ENCODE data around the gene GCNA. TPM values are rescaled to one million over a fixed set of nuclear protein-coding genes. Genes with fewer than 3 reads are reported as not detected.

Gene GCNA
- total and polyA plus RNA-seq, 2 of the 13 experiments (the other 11 are each of a cell fraction or from before 2014, with no cell fraction given) = 0.38 to 0.66 TPM

- TF ChIP-seq ZNF441 (CRISPR knock-in tag; IDR thresholded peaks at IDR 0.05; ENCODE audit: borderline replicate concordance) (no peak), IRF9 (CRISPR knock-in tag; IDR thresholded peaks at IDR 0.05; ENCODE audit: borderline replicate concordance) (no peak)
Measured at GRCh38 chrX:71578253-71579135, at the start of gene GCNA (continued).

- no peak for DNase-seq (ENCODE audit: low spot score)
- Histone ChIP-seq H3K27me3 (ENCODE audit: control insufficient read depth in 1 of 2, insufficient read depth in 2 of 2, low read length in 2 of 2) (no peaks in the 10 kb centered on the region; a peak in 1 of 5 replicates), H3K4me1 (ENCODE audit: insufficient read depth, low read length) (peaks cover 19% of the 10 kb centered on the region), H3K9ac (ENCODE audit: insufficient read depth, low read depth, low read length) (peak overlapping the region; percentile 66), H3K27ac (ENCODE audit: extremely low read length, insufficient read depth, low read length) (peak overlapping the region; percentile 55), H3K4me3 (replicated peaks in 1 of 3; ENCODE audit: insufficient read depth in 1 of 3, low read depth in 2 of 3, low read length in 3 of 3) (peak overlapping the region; percentile 59 to 83 (median 72)), H3K36me3 (replicated peaks in 1 of 2; ENCODE audit: control insufficient read depth in 1 of 2, insufficient read depth in 2 of 2, low read length in 2 of 2) (0 out of 5 replicates have a peak, but pooled peaks cover 0 to 2% of the 10 kb centered on the region in 2 experiments), H3K9me3 (ENCODE audit: low read length) (no peaks in the 10 kb centered on the region), H3K4me2 (ENCODE audit: low read depth, low read length) (peak overlapping the region; percentile 76), H3K79me2 (ENCODE audit: insufficient read depth, low read length) (peaks cover 39% of the 10 kb centered on the region), H2AFZ (ENCODE audit: low read length) (peak overlapping the region; percentile 74), H4K20me1 (ENCODE audit: insufficient read depth, low read length) (peaks cover 29% of the 10 kb centered on the region)
- peak; percentile 28 for ATAC-seq
- ChIA-PET CTCF (ENCODE audit: low intra/inter-chr PET ratio, low total read pairs) (no interaction called here), POLR2A (interaction anchor here (0.6 to 4.1 kb wide), 6 partner anchors 11 to 304 kb away, joined by 3 to 21 read pairs (median 4); partner anchors contain the start of gene TAF1)
- WGBS (ENCODE audit: low lambda C conversion rate) = under 1% methylated on average over 15 of the region's 25 CpGs
- in situ Hi-C loops (cut with HindIII; ENCODE audit: extremely low pct_ligation_motif_present, low pct_unique_long_range_greater_than_20kb) (no loop called here), intact Hi-C loops (cut with micrococcal nuclease; ENCODE audit: unreplicated experiment) (no loop called here)
- peak; percentile 51 for FAIRE-seq
- TSS peak; percentile 96 for BruUV-seq (replicated peaks)
- TF ChIP-seq ZNF256 (CRISPR knock-in tag; conservative IDR thresholded peaks at IDR 0.05) (no peak), ZFYVE20 (CRISPR knock-in tag; IDR thresholded peaks at IDR 0.05; ENCODE audit: borderline replicate concordance, low read depth) (no peak), NFYB (CRISPR knock-in tag; IDR thresholded peaks at IDR 0.05) (no peak), NAIF1 (CRISPR knock-in tag; IDR thresholded peaks at IDR 0.05; ENCODE audit: borderline replicate concordance) (0 out of 2 replicates have a peak, but pooled peaks have one; percentile 10), NONO (IDR thresholded peaks at IDR 0.05) (no peak), NONO (CRISPR knock-in tag; conservative IDR thresholded peaks at IDR 0.05) (no peak), ZSCAN12 (CRISPR knock-in tag; IDR thresholded peaks at IDR 0.05) (no peak), SMYD3 (CRISPR knock-in tag; IDR thresholded peaks at IDR 0.05) (no peak), ZNF430 (CRISPR knock-in tag; IDR thresholded peaks at IDR 0.05) (no peak), ZNF121 (CRISPR knock-in tag; IDR thresholded peaks at IDR 0.05) (0 out of 2 replicates have a peak, but pooled peaks have one; percentile 8), EZH2 (conservative IDR thresholded peaks at IDR 0.05; ENCODE audit: low read depth, low read length) (no peak), HDAC2 (CRISPR knock-in tag; IDR thresholded peaks at IDR 0.05) (no peak), ZNF3 (CRISPR knock-in tag; IDR thresholded peaks at IDR 0.05) (no peak), ZZZ3 (CRISPR knock-in tag; IDR thresholded peaks at IDR 0.05; ENCODE audit: borderline replicate concordance) (no peak), ZNF850 (CRISPR knock-in tag; conservative IDR thresholded peaks at IDR 0.05) (no peak)
- TF ChIP-seq, protein P1, sequence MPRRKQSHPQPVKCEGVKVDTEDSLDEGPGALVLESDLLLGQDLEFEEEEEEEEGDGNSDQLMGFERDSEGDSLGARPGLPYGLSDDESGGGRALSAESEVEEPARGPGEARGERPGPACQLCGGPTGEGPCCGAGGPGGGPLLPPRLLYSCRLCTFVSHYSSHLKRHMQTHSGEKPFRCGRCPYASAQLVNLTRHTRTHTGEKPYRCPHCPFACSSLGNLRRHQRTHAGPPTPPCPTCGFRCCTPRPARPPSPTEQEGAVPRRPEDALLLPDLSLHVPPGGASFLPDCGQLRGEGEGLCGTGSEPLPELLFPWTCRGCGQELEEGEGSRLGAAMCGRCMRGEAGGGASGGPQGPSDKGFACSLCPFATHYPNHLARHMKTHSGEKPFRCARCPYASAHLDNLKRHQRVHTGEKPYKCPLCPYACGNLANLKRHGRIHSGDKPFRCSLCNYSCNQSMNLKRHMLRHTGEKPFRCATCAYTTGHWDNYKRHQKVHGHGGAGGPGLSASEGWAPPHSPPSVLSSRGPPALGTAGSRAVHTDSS (CRISPR knock-in tag; conservative IDR thresholded peaks at IDR 0.05) = no peak
- TF ChIP-seq, protein P2, sequence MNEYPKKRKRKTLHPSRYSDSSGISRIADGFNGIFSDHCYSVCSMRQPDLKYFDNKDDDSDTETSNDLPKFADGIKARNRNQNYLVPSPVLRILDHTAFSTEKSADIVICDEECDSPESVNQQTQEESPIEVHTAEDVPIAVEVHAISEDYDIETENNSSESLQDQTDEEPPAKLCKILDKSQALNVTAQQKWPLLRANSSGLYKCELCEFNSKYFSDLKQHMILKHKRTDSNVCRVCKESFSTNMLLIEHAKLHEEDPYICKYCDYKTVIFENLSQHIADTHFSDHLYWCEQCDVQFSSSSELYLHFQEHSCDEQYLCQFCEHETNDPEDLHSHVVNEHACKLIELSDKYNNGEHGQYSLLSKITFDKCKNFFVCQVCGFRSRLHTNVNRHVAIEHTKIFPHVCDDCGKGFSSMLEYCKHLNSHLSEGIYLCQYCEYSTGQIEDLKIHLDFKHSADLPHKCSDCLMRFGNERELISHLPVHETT (CRISPR knock-in tag; conservative IDR thresholded peaks at IDR 0.05) = no peak
Measured at GRCh38 chrX:71532078-71532752, 46.0 kb upstream of the GCNA start.
